GM12878 (cell line): Measurements from ENCODE around the gene MMP15. TPM values are rescaled to one million over a fixed set of nuclear protein-coding genes. Genes with fewer than 3 reads are reported as not detected.

Experiments
- ATAC-seq: fragments of 200-7000 bp; cut with Tn5 transposase; 3 replicates; pipeline ENCODE4 v1.9.1; 2020; ENCODE audit warnings: mild to moderate bottlenecking, moderate library complexity
- BruUV-seq: library from RNA; stranded (reverse); fragments of 400-500 nt; replicated peaks from 2 replicates; lab custom pipeline; 2021; lab: Mats Ljungman, UMichigan
- CTCF ChIA-PET: fragments of 300-600 bp; sonication (Branson Sonifier 250); formaldehyde crosslinking; extraction: SDS; loops from one replicate; lab custom pipeline; 2021; ENCODE audit warnings: inconsistent platforms; lab: Yijun Ruan, JAX
- POLR2A ChIA-PET: fragments of 350-600 bp; formaldehyde crosslinking; extraction: SDS; loops from one replicate; lab custom pipeline; 2021; ENCODE audit warnings: inconsistent platforms; lab: Charles Lee
- RAD21 ChIA-PET: fragments of 300-600 bp; sonication (Branson Sonifier 250); formaldehyde crosslinking; loops from one replicate; lab custom pipeline; 2023; ENCODE audit warnings: antibody characterized with exemption; ENCODE audit not compliant: unreplicated experiment; lab: Charles Lee
- SMC1A ChIA-PET: fragments of 300-600 bp; sonication (Branson Sonifier 250); formaldehyde crosslinking; loops from one replicate; lab custom pipeline; 2023; ENCODE audit not compliant: unreplicated experiment, uncharacterized antibody; lab: Charles Lee
- DNase-seq: peaks from one replicate; pipeline ENCODE4 v3.0.0-alpha.2; 2011; ENCODE audit warnings: low read depth, low spot score
- FAIRE-seq: peaks from 3 replicates; lab custom pipeline; 2011; peaks lifted over from hg19 to GRCh38; lab: Jason Lieb, UNC
- H2AFZ ChIP-seq: 2 replicates; pipeline ENCODE4 v1.6.0; 2011; ENCODE audit warnings: low read depth, low read length, control low read depth; ENCODE audit not compliant: control insufficient read depth
- H3K27ac ChIP-seq: 2 replicates; pipeline ENCODE4 v1.5.1; 2011; ENCODE audit warnings: control low read depth; ENCODE audit not compliant: control insufficient read depth, insufficient read depth
- H3K27me3 ChIP-seq, 2 experiments: replicated peaks in 1 of 2; 2 replicates each; pipeline versions ENCODE4 v1.6.0 to v1.6.1; 2011; ENCODE audit warnings: low read length in 1 of 2; ENCODE audit not compliant: control insufficient read depth in 2 of 2, insufficient read depth in 2 of 2
- H3K36me3 ChIP-seq, 2 experiments: 2 replicates each; pipeline ENCODE4 v1.5.1; 2011; ENCODE audit warnings: low read length in 1 of 2; ENCODE audit not compliant: control insufficient read depth in 2 of 2, insufficient read depth in 2 of 2
- H3K4me1 ChIP-seq: 2 replicates; pipeline ENCODE4 v1.6.1; 2011; ENCODE audit warnings: mild to moderate bottlenecking, low read length, moderate library complexity, mixed read lengths; ENCODE audit not compliant: control insufficient read depth, insufficient read depth
- H3K4me2 ChIP-seq: 2 replicates; pipeline ENCODE4 v1.6.0; 2011; ENCODE audit warnings: control low read depth; ENCODE audit not compliant: control insufficient read depth, insufficient read depth
- H3K4me3 ChIP-seq: fragments of 200-600 bp; sonication (generic); 2 replicates; pipeline ENCODE4 v1.5.1; 2016
- H3K79me2 ChIP-seq: 2 replicates; pipeline ENCODE4 v1.6.0; 2011; ENCODE audit warnings: low read length; ENCODE audit not compliant: control insufficient read depth, insufficient read depth
- H3K9ac ChIP-seq: 2 replicates; pipeline ENCODE4 v1.8.0; 2011; ENCODE audit warnings: low read length, control low read depth, mixed read lengths; ENCODE audit not compliant: control insufficient read depth, insufficient read depth
- H3K9me3 ChIP-seq: replicated peaks from 3 replicates; pipeline ENCODE4 v1.5.1; 2011; ENCODE audit warnings: mild to moderate bottlenecking, low read length; ENCODE audit not compliant: control insufficient read depth, insufficient read depth
- H4K20me1 ChIP-seq: 2 replicates; pipeline ENCODE4 v1.6.0; 2011; ENCODE audit not compliant: control insufficient read depth, insufficient read depth
- ASH2L ChIP-seq: fragments of 300-600, 200-600 bp; sonication (generic); IDR thresholded peaks from 2 replicates; pipeline ENCODE4 v1.6.1; 2017; ENCODE audit warnings: low read depth, mild to moderate bottlenecking, borderline replicate concordance
- BACH1 ChIP-seq: fragments of 450-650 bp; IDR thresholded peaks from 2 replicates; pipeline ENCODE4 v1.6.1; 2017; ENCODE audit warnings: mild to moderate bottlenecking, borderline replicate concordance
- BCL3 ChIP-seq: IDR thresholded peaks from 2 replicates; pipeline ENCODE4 v1.6.1; 2011; ENCODE audit warnings: borderline replicate concordance, low read depth, mild to moderate bottlenecking, moderate library complexity, low read length; ENCODE audit not compliant: insufficient read depth, poor library complexity, severe bottlenecking
- HDAC6 ChIP-seq: fragments of 200-600 bp; sonication (generic); IDR thresholded peaks from one replicate; pipeline ENCODE4 v1.8.0; 2017; ENCODE audit warnings: antibody characterized with exemption; ENCODE audit not compliant: unreplicated experiment
- IKZF2 ChIP-seq, 2 experiments: fragments of 450-650 bp; IDR thresholded peaks; 2 replicates each; pipeline ENCODE4 v1.6.1; 2017; ENCODE audit warnings: mild to moderate bottlenecking in 2 of 2, moderate library complexity in 2 of 2
- IRF4 ChIP-seq: IDR thresholded peaks from 2 replicates; pipeline ENCODE4 v1.6.1; 2011; ENCODE audit warnings: low read depth, low read length
- SREBF1 ChIP-seq: IDR thresholded peaks from 2 replicates; pipeline ENCODE4 v1.6.1; 2012; ENCODE audit warnings: mild to moderate bottlenecking, low read length
- STAT1 ChIP-seq: fragments of 450-650 bp; conservative IDR thresholded peaks from 2 replicates; pipeline ENCODE4 v1.6.1; 2014; ENCODE audit warnings: antibody characterized with exemption, mild to moderate bottlenecking
- SUPT20H ChIP-seq: IDR thresholded peaks from 2 replicates; pipeline ENCODE4 v1.6.1; 2011; ENCODE audit warnings: low read depth, mild to moderate bottlenecking, low read length, moderate library complexity, borderline replicate concordance; ENCODE audit not compliant: control insufficient read depth
- ZSCAN29 ChIP-seq: fragments of 450-650 bp; IDR thresholded peaks from 2 replicates; pipeline ENCODE4 v1.6.1; 2017; ENCODE audit warnings: mild to moderate bottlenecking, moderate library complexity
- WGBS: methylation state at CpG from one replicate; pipeline ENCODE4 v1.1.6; 2016; ENCODE audit warnings: low lambda C conversion rate; ENCODE audit not compliant: insufficient replicate concordance, insufficient coverage; ENCODE audit errors: missing lambda C conversion rate; 5-methylcytosine and 5-hydroxymethylcytosine counted together
- in situ Hi-C: fragments of 300-500 bp; cut with MboI; formaldehyde crosslinking; loops from 9 replicates; pipeline ENCODE4 v1.14.3; 2018; ENCODE audit warnings: mixed read lengths
- intact Hi-C: fragments of 100-400 bp; cut with micrococcal nuclease; formaldehyde crosslinking; loops from one replicate; pipeline ENCODE4 v1.14.2; 2022; ENCODE audit not compliant: unreplicated experiment
- polyA plus RNA-seq, 11 experiments: library from polyadenylated mRNA; depleted of rRNA in 4 of 11; unstranded in 6 of 11; stranded (reverse) in 5 of 11; fragments of >200 nt; fragmentation: Nextera tagmentation in 4 of 11; fragmentation: Illumina TruSeq in 1 of 11; extraction: Ambion mirVana in 4 of 11; extraction: Trizol in 1 of 11; gene quantifications; 1 replicate in 1 of 11; 2 replicates in 10 of 11; pipeline versions ENCODE4 v1.2.1 to v1.2.3, GENCODE V29; 2011 to 2016; ENCODE audit warnings: inconsistent platforms in 2 of 11, missing spikeins in 2 of 11, low read depth in 1 of 11
- total RNA-seq, 4 experiments: library from RNA; depleted of rRNA in 3 of 4; stranded (reverse); fragments of >200 nt in 3 of 4; fragmentation: Illumina TruSeq in 1 of 4; extraction: Trizol in 1 of 4; gene quantifications; 2 replicates each; pipeline versions ENCODE4 v1.2.1 to v1.2.3, GENCODE V29; 2013 to 2021
- TF ChIP-seq, protein P1 (sequence below): fragments of 450-650 bp; IDR thresholded peaks from 2 replicates; pipeline ENCODE4 v1.6.1; 2017; ENCODE audit warnings: borderline replicate concordance

Gene MMP15
- total and polyA plus RNA-seq, 10 of the 15 experiments (the other 5 are each of a cell fraction or from before 2014, with no cell fraction given), result 0.08 to 0.56 (median 0.10) TPM; not detected in 7

- Histone ChIP-seq H3K4me2 (no peak overlapping the region), H3K4me1 (no peaks in the 10 kb centered on the region; the same call in 1 of the 2 replicates), H3K27me3 (no peaks in the 10 kb centered on the region; a peak in 2 of 4 replicates), H3K9ac (no peak overlapping the region), H3K4me3 (no peak overlapping the region), H3K36me3 (no peaks in the 10 kb centered on the region), H2AFZ (no peak overlapping the region), H3K27ac (no peak overlapping the region), H3K79me2 (no peaks in the 10 kb centered on the region), H4K20me1 (no peaks in the 10 kb centered on the region)
- WGBS, result 23% methylated on average over 1 of the region's 1 CpG
- FAIRE-seq, result no peak
- BruUV-seq, result no TSS peak
- ChIA-PET CTCF (no interaction called here), RAD21 (no interaction called here), SMC1A (no interaction called here)
- no peak for DNase-seq
- in situ Hi-C loops, result no loop called here
- peak; percentile 19 for ATAC-seq
- no peak for TF ChIP-seq IRF4
- TF ChIP-seq, protein P1, sequence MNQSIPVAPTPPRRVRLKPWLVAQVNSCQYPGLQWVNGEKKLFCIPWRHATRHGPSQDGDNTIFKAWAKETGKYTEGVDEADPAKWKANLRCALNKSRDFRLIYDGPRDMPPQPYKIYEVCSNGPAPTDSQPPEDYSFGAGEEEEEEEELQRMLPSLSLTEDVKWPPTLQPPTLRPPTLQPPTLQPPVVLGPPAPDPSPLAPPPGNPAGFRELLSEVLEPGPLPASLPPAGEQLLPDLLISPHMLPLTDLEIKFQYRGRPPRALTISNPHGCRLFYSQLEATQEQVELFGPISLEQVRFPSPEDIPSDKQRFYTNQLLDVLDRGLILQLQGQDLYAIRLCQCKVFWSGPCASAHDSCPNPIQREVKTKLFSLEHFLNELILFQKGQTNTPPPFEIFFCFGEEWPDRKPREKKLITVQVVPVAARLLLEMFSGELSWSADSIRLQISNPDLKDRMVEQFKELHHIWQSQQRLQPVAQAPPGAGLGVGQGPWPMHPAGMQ, result no peak
- no peak for TF ChIP-seq BACH1
- no peak for TF ChIP-seq HDAC6
- TF ChIP-seq SUPT20H, result no peak
- no peak for TF ChIP-seq ZSCAN29
- TF ChIP-seq IKZF2 (IDR thresholded peaks at IDR 0.05), result no peak
- no peak for TF ChIP-seq BCL3
- TF ChIP-seq STAT1, result no peak
- no peak for TF ChIP-seq ASH2L
- TF ChIP-seq SREBF1, result no peak
- TF ChIP-seq, all 136 proteins: peak for 0
- no peaks in the 10 kb centered on the region for H3K9me3 ChIP-seq
- POLR2A ChIA-PET, result no interaction called here
- intact Hi-C loops, result no loop called here
Measured at GRCh38 chr16:57988929-57989328, 36.6 kb upstream of the MMP15 start.
